GM19035 (cell line): ENCODE results near the gene PPP1R18.
"Not testable (repeated sequence)": the region's sequence is repeated elsewhere in the genome, so short reads cannot be mapped to it uniquely, and the experiment has no call there.

ENCODE experiments used
- ATAC-seq: cut with Tn5 transposase; IDR thresholded peaks from one replicate; pipeline ENCODE4 v1.9.1; 2021; ENCODE audit not compliant: unreplicated experiment

The PPP1R18 gene, protein sequence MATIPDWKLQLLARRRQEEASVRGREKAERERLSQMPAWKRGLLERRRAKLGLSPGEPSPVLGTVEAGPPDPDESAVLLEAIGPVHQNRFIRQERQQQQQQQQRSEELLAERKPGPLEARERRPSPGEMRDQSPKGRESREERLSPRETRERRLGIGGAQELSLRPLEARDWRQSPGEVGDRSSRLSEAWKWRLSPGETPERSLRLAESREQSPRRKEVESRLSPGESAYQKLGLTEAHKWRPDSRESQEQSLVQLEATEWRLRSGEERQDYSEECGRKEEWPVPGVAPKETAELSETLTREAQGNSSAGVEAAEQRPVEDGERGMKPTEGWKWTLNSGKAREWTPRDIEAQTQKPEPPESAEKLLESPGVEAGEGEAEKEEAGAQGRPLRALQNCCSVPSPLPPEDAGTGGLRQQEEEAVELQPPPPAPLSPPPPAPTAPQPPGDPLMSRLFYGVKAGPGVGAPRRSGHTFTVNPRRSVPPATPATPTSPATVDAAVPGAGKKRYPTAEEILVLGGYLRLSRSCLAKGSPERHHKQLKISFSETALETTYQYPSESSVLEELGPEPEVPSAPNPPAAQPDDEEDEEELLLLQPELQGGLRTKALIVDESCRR

DNA sequence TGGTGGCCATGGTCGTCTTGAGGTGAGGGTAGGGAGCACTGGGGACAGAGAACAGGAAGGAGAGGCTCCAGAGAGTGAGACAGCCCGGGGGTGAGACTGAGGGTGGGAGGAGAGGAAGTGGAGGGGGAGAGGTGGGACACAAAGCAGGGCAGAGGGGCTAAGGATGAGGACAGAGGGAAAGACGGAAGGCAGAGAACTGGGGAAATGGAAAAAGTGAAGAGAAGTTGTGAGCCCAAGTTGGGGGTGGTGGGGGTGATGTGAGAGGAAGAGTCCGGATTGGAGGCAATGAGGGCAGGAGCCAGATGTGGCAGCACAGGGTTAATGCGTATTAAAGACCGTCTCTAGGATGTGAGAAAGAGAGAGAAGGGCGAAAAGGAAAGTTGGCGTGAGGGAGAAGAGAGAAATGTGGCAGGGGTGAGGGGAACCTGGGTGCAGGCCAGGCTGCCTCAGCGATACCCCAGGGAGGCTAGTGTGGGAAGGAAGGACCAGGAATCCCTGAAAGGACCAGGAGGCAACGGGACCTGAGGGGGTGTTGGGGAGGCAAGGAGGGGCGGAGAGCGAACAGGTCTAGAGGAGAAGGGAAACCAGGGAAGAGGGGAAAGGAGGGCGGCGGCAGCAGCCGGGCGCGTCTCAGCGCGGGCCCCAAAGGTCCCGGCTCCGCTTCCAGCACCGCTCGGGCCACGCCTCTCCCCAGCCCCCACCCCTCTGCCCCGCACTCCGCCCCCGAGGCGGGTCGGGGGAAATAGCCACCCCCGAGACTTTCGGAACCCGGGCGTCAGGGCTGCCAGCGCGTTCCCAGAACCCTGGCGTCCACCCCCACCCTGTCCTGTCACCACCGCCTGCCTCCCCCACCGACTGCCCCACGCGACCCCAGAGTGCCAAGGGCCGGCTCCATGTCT is at the start of gene PPP1R18:
PPP1R18 (minus strand) TSS at position 637 of the 899 bp plus-strand sequence; CDS start at position 10, 627 bp downstream.
- ATAC-seq, result peak; percentile 22

DNA sequence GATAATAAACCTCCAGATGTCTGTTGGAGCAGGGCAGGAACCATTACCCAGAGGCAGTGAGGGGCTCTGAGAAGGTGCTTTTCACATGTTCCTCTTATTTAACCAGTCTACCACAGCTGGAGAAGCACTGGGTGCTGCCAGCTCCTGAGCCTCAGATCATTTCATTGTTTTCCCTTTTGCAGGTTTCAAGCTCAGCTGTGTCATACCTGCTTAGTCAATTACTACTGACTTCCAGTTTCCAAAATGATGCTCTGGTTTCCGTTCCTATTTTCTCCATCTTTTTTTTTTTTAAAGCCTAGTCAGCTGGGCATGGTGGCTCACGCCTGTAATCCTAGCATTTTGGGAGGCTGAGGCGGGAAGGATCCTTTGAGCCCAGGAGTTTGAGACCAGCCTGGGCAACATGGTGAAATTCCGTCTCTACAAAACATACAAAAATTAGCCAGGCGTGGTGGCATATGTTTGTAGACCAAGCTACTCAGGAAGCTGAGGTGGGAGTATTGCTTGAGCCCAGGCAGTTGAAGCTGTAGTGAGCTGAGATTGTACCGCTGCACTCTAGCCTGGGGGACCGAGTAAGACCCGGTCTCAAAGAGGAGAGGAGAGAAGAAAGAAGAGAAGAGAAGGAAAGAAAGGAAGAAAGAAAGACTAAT is 49.3 kb upstream of the PPP1R18 start:
- no peak for ATAC-seq

DNA sequence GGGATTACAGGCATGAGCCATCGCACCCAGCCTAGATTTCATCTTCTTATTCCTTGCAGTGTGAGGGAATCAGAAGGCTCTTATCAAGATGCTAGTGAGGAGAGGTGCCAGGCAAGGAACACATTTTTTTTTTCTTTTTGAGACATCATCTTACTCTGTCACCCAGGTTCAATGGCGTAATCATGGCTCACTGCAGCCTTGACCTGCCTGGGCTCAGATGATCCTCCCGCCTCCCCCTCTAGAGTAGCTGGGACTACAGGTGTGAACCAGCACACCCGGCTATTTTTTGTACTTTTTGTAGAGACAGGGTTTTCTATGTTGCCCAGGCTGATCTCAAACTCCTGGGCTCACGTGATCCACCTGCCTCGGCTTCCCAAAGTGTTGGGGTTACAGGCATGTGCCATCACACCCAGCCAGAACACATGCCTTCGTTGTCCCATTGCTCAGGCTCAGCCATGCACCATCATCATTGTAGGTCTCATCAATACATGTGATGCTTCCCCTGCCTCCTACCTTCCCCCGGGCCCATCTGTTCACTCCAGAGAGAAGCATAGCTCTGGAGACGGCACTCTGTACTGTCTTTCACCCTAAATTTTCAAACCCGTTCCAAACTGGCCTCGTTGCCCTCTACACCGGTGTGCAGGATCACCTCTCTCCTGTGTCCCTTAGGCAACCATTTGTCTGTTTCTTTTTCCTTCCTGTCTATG is 45.9 kb upstream of the PPP1R18 start:
- no peak for ATAC-seq

DNA sequence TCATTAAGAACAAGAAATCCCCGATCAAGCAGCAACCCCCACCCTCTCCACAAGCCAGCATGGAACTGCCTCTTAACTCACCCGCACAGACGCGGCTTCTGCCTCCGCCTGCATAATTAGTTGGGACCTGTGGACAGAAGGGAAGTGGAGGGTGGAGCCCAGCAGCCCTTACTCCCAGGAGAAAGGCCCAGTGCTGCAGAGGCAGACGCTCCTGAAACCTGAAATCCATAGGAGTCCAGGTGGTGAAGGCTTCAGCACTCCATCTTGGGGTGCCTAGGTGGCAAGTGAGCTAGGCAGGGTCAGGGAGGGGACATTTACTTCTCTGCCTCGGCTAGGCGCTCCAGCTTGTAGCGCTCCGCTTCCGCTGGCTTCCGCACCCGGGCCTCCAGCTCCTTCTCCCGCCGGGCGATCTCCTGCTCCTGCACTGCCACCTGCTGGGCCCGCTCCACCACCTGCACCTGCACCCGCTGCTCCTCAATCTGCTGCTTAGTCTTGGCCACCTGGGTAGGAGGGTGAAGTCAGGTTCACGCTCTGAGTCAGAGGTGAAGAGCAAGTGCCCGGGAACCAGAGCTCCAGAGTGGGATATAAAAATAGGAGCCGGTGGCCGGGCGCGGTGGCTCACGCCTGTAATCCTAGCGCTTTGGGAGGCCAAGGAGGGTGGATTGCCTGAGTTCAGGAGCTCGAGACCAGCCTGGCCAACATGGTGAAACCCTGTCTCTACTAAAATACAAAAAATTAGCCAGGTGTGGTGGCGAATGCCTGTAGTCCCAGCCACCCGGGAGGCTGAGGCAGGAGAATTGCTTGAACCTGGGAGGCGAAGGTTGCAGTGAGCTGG is 44.4 kb upstream of the PPP1R18 start:
- no peak for ATAC-seq

DNA sequence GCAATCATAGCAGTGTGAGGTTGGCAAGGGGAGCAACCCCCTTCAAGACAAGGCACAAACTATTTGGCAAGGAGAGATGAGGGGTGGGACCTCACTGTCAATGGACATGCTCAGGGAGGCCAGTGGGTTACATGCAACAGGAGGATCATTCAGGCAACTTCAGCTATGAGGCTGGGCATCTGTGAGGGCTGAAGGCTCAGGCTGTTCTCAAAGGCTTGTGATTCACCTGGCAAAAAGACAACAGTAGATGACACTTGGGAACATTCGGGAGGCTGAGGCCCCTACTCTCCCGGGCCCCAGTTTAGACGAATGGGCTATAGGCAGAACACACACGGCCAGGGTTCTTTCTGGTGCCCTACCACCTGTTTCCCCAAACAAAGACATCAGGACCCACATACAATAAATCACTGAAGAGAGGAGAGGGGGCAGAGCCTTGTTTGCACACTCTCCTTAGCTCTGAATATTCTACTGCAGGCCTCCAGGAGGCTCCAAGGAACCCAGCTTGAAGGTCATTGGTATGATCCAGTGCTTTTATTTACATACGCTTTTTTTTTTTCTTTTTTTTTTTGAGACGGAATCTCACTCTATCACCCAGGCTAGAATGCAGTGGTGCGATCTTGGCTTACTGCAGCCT is 41.6 kb upstream of the PPP1R18 start:
- ATAC-seq, result no peak

DNA sequence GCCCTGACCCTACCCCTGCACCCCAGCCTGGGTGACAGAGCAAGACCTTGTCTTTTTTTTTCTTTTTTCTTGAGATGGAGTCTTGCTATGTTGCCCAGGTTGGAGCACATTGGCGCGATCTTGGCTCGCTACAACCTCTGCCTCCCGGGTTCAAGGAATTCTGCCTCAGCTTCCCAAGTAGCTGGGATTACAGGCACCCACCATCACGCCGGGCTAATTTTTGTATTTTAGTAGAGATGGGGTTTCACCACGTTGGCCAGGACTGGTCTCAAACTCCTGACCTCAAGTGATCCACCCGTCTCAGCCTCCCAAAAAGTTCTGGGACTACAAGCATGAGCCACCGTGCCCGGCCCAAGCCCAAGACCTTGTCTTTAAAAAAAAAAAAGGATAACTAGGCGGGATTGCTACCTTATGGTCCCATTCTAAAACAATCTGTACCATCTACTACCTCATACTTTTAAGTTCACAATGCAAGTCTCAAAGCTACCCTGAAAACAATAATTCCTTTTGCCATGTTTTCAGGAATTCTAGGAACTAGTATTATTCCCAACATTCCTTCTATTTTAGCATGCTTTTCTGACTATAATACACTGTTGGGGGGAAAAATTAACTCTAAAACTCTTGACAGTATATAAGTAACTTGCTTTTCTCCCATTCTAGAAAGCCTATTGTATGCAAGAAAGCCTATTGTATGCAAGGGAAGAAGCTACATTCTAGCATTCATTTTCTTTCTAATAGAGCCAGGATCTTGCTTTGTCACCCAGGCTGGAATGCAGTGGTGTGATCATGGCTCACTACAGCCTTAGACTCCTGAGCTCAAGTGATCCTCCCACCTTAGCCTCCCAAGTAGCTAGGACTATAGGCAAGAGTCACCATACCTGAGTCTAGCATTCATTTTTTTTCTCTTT is 40.3 kb upstream of the PPP1R18 start:
- ATAC-seq, result no peak

DNA sequence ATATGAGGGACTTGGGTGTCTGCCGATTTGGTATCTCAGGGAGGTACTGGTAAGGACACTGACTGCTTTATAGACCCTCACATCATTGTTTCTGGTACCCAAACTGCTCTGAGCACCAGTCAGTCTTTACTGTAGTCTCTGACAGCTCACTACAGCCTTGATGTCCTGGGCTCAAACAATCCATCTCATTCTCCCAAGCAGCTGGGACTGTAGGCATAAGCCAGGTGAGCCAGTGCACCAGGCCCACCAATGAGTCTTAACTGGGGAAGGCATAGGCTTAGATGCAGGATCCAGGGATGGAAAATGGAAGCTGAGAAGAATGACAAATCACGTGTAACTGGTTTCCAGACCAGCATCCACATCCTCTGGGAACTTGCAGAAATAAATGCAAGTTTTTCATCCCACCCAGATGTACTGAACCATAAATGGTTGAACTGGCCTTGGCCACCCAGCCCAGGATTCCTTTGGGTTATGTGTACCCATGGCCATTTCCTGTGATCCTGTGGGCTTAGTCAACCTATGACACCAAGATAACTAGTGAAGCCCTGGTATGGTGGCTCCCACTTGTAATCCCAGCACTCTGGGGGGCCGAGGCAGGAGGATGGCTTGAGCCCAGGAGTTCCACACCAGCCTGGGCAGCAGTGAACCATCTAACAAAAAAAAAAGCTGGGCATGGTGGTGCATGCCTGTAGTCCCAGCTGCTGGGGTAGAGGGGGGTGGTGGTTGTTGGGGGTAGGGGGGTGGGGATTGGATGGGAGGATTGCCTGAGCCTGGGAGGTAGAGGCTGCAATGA is 39.5 kb upstream of the PPP1R18 start:
- no peak for ATAC-seq

DNA sequence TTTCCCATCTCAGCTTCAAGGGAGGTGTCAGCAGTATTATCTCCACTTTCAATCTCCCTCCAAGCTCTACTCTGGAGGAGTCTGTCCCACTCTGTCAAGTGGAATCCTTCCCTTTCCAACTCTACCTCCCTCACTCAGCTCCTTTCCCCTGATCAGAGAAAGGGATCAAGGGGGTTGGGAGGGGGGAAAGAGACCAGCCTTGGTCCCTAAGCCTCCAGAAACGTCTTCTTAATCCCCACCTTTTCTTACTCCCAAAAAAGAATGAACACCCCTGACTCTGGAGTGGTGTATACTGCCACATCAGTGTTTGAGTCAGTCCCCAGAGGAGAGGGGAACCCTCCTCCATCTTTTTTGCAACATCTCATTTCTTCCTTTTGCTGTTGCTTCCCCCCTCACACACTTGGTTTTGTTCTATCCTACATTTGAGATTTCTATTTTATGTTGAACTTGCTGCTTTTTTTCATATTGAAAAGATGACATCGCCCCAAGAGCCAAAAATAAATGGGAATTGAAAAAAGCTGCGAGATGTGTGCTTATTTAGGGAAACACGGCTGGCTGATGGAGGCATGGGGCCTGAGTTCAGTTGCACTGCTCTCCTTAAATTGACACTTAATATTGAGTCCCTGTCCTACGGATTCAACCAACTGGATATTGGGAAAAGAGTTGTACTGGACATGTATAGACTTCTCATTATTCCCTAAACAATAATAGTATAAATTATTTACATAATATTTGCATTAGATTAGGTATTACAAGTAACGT is 38.6 kb upstream of the PPP1R18 start:
- no peak for ATAC-seq

DNA sequence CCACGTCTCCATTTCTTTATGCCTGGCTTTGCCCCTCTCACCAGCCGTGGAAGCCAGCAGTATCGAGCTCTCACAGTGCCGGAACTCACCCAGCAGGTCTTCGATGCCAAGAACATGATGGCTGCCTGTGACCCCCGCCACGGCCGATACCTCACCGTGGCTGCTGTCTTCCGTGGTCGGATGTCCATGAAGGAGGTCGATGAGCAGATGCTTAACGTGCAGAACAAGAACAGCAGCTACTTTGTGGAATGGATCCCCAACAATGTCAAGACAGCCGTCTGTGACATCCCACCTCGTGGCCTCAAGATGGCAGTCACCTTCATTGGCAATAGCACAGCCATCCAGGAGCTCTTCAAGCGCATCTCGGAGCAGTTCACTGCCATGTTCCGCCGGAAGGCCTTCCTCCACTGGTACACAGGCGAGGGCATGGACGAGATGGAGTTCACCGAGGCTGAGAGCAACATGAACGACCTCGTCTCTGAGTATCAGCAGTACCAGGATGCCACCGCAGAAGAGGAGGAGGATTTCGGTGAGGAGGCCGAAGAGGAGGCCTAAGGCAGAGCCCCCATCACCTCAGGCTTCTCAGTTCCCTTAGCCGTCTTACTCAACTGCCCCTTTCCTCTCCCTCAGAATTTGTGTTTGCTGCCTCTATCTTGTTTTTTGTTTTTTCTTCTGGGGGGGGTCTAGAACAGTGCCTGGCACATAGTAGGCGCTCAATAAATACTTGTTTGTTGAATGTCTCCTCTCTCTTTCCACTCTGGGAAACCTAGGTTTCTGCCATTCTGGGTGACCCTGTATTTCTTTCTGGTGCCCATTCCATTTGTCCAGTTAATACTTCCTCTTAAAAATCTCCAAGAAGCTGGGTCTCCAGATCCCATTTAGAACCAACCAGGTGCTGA is 37.6 kb upstream of the PPP1R18 start:
- ATAC-seq, result not testable (repeated sequence)

DNA sequence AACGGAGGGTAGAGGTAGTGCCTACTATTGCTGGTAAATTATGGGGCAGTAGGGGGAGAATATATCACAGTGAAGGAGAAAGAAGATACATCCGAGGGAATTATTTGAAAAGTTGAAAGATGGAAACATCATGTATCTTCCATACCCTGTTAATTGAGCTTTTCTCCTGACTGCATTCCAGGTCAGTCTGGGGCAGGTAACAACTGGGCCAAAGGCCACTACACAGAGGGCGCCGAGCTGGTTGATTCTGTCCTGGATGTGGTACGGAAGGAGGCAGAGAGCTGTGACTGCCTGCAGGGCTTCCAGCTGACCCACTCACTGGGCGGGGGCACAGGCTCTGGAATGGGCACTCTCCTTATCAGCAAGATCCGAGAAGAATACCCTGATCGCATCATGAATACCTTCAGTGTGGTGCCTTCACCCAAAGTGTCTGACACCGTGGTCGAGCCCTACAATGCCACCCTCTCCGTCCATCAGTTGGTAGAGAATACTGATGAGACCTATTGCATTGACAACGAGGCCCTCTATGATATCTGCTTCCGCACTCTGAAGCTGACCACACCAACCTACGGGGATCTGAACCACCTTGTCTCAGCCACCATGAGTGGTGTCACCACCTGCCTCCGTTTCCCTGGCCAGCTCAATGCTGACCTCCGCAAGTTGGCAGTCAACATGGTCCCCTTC is 36.9 kb upstream of the PPP1R18 start:
- not testable (repeated sequence) for ATAC-seq

DNA sequence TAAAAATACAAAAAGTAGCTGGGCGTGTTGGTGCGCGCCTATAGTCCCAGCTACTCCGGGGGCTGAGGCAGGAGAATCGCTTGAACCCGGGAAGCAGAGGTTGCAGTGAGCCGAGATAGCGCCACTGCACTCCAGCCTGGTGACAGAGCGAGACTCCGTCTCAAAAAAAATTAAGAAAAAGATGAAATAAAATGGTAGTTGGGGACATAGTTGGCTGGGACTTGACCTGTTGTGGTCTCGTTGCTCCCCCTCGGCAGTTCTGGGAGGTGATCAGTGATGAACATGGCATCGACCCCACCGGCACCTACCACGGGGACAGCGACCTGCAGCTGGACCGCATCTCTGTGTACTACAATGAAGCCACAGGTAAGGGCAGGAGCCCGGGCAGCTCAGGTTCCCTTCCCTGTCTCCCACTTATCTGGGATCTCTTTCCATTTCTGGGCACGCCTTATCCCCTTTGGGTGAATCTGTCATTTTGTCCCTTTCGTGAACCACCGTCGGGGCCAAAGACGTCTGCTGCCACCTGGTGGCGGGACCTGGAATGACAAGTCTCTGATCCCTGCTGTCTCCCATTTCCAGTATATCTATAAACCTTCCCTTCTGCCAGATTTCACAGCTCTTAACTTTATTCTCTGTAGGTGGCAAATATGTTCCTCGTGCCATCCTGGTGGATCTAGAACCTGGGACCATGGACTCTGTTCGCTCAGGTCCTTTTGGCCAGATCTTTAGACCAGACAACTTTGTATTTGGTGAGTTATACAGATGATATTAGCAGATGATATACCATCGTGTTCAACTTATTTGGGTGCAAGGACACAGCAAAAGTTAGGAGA is 36.1 kb upstream of the PPP1R18 start:
- ATAC-seq, result no peak

DNA sequence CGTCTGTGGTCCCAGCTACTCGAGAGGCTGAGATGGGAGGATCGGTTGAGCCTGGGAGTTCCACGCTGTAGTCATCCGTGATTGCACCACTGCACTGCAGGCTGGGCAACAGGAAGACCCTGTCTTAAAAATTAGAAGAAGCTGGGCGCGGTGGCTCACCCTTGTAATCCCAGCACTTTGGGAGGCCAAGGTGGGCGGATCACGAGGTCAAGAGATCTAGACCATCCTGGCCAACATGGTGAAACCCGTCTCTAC is 35.5 kb upstream of the PPP1R18 start:
- not testable (repeated sequence) for ATAC-seq

DNA sequence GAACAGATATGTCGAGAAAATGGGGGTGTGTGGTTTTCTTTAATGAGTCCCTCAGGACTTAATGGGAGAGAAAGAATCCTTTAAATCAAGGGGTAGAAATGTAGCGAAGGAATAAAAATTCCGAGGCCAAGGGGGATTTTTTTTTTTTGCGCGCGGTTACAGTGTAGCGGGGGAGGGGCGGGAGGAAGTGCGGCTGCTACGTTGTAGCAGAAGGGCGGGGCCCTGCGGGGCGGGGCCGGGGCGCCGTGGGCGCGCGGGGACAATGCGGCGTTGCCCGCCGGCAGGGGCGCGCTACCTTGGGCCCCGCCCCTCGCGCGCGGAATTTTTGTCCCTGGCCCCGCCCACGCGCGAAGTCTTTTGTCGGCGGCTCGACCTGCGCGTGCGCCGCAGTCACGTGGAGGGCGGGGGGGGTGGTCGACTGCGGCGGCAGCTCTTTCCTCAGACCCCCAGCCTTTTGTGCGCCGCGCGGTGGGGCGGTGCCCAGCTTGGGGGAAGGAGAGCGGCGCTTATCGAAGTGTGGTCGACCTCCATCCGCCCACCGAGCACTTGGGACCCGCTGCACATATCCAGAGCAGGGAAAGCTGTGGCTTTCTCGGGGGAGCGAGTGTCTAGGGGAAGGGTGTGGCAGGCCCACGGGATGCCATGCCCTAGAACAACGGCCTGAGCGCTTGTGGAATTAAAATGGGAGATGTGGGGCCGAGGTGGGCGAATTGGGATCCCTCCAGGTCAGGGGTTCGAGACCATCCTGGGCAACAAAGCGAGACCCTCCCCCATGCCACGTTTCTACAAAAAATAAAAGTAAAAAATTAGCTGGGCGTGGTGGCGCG is 35.0 kb upstream of the PPP1R18 start:
- ATAC-seq, result peak; percentile 22
